KG1 (cell line): ENCODE data around the gene PITPNC1.
"Not testable (repeated sequence)": the region's sequence is repeated elsewhere in the genome, so short reads cannot be mapped to it uniquely, and the experiment has no call there.

Experiments used
- DNase-seq: peaks from one replicate; lab custom pipeline; 2025; lab: John Stamatoyannopoulos, UW

Gene PITPNC1

DNA sequence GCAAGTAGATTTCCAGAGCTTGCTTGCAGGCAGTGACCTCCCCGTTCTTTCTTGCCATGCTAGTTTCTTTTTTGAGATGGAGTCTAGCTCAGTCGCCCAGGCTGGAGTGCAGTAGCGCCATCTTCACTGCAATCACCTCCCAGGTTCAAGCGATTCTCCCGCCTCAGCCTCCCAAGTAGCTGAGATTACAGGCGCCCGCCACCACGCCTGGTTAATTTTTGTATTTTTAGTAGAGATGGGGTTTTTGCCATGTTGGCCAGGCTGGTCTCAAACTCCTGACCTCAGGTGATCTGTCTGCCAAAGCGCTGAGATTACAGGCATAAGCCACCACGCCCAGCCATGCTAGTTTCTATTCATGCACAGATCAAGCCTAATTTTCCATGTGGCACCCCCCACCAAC lies 139.5 kb downstream of the PITPNC1 start:
- not testable (repeated sequence) for DNase-seq

DNA sequence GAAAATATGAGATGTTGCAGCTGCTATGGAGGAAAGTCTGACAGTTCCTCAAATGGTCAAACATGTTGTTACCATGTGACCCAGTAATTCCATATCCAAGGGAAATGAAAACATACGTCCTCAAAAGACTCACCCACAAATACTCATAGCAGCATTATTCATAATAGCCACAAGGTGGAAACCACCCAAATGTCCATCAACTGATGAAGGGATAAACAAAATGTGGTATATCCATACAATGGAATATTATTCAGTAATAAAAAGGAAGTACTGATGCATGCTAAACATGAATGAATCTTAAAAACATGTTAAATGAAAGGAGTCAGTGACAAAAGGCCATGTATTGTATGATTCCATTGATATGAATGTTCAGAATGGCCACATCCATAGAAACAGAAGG lies 140.2 kb downstream of the PITPNC1 start:
- no peak for DNase-seq

DNA sequence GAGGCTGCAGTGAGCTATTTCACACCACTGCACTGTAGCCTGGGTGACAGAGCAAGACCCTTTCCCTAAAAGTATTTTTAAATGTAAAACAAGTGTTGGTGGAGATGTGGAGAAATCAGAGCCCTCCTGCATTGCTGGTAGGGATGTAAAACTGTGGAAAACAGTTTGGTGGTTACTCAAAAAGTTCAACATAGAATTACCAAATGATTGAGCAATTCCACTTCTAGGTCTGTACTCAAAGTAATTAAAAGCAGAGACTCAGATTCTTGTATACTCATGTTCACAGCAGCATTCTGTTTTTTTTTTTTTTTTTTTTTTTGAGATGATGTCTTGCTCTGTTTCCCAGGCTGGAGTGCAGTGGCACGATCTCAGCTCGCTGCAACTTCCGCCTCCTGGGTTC lies 141.8 kb downstream of the PITPNC1 start:
- no peak for DNase-seq

DNA sequence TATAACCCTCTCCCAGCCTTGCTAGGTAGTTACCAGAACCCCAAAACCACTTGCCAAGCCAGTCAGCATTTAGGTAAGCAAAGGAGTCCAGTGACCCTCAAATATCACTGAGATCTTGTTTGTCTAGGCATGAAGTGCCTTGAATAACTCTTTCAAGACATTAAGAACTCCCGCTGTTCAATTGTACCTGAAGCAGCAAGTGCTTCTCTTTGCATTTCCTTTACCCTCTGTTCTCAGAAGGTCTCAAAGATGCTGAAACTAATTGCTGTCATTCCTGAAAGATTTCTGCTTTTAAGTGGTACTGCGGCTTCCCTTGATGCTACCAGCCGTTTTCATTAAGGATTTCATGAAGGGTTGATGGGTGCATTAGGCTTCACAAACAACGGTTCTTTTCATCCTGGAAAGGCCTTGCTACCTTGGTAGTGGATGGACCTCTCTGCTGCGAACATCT lies 142.7 kb downstream of the PITPNC1 start:
- DNase-seq, result no peak

DNA sequence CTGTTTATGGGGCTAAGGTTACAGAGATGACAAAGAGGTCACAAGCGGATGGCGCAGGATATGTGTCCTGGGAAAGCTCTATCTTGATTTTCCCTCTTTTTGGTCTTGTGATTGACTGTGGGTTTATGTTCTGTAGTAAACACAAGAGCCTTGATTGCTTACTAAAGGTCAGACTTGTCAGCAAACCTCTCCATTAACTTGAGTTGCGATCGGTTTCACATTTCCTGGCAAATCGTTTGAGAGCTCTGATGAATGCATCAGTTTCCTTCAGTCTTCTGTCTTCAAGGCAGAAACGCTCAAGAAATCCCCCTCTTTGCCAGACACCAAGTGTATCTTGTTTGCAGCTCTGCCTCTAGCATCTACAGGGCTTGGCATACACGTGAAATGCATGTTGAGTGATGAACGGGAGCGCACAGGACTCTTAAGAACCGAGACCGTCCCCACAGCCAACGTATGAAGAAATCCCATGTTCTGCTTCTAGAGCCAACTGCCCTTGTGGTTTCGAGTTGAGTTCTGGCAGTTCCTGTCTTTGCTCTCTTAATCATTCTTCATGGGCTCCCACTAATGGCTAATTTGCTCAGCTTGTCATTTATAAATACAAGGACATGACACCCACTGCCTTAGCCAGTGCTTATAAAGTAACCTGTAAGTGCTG lies 143.3 kb downstream of the PITPNC1 start:
- DNase-seq, result peak; percentile 18

DNA sequence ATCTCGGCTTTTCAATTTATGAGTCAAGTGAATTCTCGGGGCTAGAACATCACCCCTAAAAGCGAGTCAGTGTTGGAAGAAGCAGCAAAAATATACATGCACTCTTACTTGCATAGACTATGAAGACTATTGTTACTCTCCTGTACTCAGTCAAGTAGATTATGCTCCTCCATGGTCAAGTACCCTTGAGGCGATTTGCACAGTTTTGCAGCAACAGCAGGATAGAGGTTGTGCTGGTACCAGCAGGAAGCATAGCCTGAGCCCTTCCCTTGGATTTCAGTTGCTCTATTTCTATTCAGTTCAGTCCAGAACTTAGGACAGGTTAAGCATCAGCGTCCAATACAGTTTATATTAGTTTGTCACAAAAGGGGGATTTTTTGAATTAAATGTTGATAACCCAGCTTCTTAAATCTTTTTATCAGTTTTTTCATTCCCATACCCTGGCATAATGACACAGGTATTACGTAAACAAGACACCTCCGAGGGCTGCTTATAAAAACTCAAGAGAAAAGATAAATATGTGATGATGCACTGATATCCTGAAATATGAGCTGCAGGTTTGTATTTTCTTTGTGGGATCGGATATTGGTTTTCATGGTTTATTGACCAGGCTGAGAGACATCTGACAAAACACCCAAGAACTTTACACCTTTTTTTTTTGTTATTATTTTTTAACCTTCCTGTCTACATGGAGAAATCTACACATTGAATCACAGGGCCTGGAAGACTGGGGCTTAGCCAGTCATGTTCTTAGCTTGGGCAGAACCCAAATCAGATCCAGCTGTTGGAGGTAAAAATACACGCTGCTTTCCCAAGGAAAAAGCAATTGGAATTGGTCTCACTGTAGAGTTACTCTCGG lies 144.1 kb downstream of the PITPNC1 start:
- no peak for DNase-seq

DNA sequence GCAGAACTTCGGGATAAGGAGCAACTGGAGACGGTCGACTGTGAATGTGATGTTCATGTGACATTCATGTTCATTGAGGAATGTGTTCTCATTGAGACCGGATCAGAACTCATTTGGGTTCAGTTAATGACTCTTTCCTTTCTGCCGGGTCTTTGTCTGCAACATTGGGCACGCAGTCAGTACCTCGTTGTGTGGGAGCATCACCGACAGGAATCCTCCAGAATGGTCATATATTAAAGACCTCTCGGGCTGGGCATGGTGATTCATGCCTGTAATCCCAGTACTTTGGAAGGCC lies 144.6 kb downstream of the PITPNC1 start:
- no peak for DNase-seq

DNA sequence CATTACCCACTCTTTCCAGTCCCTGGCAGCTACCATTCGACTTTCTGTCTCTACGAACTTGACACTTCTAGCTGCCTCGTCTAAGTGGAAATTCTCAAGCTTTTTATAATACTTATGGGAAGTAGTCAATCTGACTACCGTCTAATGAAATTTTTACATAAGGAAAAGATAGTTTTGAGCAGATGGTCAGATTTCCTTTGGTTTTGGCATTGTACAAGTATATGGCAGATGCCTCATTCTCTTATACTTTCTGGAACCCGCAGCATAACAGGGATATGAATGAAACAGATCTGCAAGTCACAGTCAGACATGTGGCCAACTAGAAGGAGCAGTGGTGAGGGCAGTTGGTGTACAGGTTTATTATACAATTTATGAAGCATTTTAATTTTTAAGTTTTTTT lies 146.0 kb downstream of the PITPNC1 start:
- DNase-seq, result no peak

DNA sequence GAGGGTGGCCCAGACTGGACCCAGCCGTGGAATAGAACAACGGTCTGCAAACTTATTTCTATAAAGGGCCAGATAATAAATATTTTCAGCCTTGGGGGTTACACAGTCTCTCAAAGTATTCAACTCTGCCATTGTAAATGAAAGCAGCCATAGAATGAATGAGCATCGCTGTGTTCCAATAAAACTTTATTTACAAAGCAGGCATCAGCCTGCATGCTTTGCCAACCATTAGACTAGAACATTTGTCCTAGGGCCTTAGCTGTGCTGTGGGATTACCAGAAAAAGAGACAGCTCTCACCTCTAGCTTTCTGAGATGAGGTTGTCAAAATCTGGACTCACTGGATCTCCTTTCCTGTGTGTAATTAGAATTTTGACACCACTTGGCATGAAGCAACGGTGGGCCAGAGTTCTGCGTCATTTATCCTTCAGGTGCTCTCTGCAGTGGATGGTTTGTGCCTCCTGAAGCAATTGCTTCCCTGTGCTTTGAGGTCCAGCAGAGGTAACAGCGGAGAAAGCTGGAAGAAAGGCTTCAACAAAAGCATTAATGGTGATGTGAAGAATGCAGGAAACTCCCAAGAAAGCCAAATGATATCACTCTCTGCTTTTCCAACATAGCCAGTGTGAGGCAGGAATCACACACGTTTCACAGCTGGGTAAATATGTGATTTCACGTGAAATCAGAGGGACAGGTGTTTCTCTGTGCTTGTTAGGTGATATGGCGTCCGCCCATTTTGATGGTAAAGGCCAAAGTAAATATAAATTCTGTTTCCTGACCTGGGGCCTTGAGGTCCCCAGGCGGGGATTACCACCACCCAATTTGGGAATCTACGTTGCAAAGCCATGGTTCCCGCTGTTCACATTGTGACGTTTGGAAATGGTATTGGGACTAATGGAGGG lies 148.4 kb downstream of the PITPNC1 start:
- no peak for DNase-seq

DNA sequence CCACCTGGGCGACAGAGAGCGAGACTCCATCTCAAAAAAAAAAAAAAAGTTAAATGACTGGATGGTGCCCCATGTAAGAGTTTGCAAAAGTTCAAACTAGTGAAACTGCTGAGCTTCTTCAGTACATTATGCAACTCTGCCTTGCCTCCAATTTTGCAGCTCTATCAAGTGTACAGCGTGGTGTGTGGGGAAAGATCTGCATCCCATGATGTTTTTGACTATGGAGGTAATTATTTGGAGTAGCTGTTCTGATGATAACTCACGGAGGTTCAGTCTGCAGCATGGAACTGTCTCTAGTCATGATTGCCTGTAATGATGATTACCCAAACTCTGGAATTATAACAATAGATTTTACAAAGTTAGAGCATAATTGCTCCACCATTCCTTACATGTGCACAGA lies 149.6 kb downstream of the PITPNC1 start:
- no peak for DNase-seq

DNA sequence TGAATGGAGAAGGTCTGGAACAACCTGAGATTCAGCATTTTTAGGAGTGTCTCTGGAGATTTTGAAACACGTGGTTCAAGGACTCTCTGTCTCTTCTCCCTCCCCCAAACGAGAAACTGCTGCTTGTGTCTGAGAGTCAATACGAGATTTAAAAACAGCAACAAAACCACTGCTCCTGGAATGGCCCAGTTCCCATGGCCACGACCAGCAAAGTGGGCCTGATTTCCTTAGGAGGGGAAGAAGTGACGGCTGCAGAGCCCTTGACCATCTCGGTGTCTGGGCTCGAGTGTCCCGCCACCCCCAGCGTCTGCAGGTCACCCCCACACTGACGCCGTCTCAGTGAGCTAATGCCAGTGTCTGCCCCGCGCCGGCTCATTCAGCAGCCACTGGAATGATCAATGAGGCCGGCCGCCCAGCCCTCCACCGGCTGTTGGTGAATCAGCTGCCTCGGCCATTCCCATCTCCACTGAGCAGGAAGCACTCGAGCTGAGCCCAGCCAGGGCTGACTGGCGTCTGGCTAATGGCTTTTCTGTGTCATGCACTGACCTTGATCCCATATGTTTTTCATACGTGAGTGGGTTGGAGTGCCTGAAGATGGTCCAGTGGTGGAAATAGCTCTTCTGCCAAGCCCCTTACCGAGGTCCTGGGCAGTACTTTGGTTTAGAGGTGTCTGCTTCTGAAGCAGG lies 151.8 kb downstream of the PITPNC1 start:
- DNase-seq, result no peak

DNA sequence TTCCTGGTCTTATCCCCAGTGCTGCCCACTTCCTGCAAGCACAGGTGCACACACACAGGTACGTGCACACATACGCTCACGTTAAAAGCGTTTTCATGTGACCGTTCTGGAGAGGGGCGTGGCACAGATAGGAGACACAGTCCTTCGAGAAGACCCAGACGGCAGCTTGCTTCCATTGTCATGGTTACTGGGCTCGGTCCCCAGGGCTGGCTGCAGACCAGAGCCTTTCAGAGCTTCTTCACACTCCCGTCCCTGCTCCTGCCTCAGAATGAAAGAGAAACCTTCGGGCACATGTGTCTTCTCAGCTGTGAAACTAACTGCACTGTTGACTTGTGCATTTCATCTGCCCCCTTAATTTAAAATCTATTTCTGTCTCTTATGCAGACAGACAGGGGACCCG lies 154.2 kb downstream of the PITPNC1 start:
- no peak for DNase-seq

DNA sequence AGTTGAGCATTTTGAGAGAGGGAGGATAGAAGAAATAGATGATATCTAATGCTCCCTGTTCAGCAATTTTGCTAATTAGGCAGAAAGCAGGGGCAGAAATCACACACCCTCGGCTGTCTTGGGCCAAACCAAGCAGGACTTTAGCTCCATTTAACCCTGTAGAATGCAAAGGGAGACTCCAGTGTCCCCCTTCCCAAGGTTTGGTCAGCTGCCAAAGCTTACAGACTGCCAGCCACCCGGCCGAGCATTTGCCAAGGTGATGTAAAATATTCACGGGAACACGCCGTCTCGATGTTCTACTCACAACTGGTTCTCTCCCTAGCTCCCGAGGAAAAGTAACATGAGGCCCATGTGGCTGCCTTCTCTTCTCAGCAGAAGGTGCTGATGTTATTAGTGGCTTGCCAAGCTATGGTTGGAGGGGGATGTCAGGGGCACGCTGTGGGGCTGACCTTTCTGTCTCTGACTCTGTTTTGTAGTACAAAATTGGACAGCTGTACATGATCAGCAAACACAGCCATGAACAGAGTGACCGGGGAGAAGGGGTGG lies 155.3 kb downstream of the PITPNC1 start:
- no peak for DNase-seq

DNA sequence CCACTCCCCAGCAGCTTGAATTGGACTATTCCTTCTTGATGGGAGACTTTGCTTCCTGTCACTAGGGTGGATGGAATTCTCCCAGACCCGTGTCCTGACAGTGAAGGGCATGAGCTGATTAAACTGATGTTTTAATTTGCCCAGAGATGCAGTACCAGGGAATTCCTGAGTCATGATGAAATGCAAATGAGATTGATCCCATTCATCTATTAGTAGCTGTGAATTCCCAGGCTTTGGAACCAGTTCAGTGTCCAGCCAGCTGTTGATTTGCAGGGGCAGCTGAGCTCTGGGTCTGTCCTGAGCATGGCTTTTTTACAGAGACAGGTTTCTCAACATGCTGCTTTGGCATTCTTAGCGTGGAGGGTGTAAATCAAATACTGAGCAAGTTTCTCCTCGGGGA lies 157.9 kb downstream of the PITPNC1 start:
- DNase-seq, result no peak

DNA sequence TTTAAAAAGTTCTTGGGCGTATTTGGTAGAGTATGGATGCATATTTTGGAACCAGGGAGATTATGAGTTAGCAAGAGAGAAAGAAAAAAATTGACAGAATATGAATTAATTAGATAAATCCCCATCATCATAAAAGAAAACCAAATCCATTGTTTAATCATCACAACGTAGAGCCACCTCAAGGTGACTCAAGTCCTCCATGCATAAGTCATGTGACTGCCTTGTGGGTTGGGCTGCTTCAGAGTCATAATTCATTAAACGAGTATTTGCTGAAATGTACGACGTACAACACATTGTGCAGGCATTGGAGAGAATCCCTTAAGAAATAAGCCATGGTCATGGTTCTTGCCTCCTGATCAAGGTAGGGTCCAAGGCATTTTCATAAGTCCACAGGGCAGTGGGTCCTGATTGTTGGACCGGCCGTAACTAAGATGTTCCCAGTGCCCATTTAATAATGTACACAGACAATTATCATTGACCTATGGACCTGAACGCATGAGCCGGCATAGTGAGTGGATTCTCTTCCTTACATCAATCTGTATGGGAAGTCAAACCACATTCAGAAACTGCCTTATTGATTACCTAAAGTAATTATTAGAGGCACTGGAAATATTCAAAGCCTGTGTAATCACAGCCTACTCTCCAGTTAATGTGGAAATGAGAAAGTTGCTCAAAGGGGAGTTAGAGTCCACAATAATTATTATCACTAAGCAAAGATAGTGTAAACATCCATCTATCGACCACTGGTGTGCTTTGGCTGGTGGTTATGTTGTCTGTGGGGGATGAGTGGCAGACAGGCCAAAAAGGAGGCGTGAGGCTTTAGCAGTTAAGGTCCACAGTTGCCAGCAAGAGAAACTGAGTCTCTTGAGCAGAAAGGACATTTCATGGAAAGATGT lies 165.4 kb downstream of the PITPNC1 start:
- DNase-seq, result no peak

DNA sequence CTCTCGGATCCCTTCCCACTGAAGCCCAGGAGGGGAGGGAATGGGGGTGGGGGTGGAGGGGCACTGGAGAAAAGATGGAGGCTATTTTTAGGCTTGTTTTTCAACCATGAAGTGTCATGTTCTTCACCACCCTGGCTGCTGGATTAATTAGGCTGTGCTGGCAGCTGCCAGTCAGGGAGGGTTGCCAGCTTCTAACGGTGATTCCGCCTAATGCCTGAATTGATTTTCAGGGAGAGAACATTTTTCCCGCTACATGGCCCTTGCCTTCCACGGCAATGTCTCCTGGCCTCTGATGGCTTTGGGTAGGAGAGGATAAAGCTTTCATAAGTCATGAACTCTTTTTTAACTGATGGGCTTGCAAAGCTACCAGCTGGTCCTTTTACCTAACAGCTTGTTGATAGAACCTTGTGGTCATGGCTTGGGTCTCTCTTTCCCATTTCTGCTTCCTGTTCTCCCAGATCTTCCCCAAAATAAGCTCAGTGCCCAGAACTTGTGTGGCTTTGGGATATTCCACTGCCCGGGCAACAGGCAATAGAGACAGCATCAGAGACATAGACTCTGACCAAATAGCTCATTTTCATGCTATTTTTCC lies 167.4 kb downstream of the PITPNC1 start:
- DNase-seq, result no peak

DNA sequence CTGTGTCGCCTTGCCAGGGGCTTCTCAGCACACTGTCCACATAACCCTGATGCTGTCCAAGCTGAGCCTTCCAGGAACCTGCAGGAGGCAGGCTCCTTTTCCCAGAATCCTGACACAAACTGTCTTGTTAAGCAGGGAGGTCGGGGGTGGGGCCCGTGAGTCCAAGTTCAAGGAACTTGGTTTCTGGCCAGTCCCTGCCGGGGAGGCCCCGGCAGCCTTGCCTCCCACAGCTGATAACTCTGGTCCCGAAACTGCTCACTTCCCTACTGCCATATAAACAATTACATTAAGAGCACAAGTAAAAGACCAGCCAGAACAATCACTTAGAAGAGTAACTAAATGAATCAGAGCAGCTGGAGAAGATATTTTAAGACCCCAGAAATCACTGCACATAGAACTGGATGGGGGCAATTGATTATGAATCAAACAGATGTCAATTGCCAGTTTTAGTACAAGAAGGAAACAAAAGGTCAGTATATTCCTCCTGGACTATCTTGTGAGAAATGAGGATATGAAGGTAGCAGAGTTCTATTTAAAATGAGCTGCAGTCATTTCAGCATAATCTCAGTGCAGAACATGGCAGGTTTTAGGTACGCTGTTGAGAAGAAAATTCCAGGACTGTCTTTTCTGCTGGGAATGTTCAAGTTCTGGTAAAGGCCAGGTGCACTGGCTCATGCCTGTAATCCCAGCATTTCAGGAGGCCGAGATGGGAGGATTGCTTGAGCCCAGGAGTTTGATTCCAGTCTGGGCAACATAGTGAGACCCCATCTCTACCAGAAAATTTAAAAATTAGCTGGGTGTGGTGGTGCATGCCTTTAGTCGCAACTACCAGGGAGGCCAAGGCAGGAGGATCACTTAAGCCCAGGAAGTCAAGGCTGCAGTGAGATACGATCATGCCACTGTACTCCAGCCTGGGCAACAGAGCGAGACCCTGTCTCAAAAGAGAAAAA lies 169.8 kb downstream of the PITPNC1 start:
- DNase-seq, result no peak

DNA sequence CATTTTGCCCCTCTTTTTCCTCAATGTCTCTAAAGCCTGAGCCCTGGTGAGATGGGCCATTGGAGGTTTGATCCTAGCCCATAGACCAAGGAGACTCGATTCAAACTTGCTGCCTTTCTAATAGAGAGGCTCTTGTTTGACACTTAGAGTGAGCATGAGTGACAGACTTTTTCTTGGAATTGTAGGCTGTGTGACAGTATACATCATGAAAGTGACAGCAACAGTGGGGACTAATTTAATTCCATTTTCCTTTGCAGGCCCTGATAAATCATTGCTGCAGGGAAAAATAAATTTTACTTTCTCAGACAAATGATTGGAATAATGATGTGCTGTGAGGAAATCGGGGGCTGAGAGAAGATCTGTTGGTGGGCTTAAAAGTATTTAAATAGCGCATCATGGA lies 171.6 kb downstream of the PITPNC1 start:
- DNase-seq, result no peak

DNA sequence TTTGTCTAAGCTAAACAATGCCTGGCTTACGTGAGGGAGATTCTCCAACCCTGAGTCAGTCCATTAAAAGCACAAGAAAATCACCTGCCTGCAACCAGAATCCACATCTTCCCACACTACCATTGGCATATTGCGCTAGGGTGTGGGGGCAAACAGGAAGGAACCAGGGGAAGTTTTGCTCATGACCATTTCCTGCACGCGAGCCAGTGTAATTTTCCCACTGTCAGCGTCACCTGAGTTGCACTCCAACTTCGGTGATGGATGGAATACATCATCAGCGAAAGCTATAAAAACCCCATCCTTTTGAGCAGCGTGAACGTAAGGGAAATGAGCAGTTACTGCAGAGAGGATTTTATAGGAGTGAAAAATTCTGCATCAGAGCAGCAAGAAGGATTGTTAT lies 172.7 kb downstream of the PITPNC1 start:
- DNase-seq, result no peak
